Measurements from ENCODE around the gene TP53INP2. TPM values are rescaled to one million over a fixed set of nuclear protein-coding genes. Genes with fewer than 3 reads are reported as not detected.

Gene TP53INP2
- total and polyA plus RNA-seq, 9 of the 15 experiments (the other 6 are each of a cell fraction or from before 2014, with no cell fraction given), result 0.43 to 5.0 (median 1.3) TPM

GRCh38 chr20:34706912-34707784 is 3.0 kb downstream of the TP53INP2 start (continued):
- TF ChIP-seq HMGXB4 (CRISPR knock-in tag; IDR thresholded peaks at IDR 0.05) (no peak), PTTG1 (tag; IDR thresholded peaks at IDR 0.05; ENCODE audit: low read depth) (no peak), CBX1 (IDR thresholded peaks at IDR 0.05; ENCODE audit: low read depth) (no peak)

GRCh38 chr20:34708621-34709043 is 4.5 kb downstream of the TP53INP2 start:
- H3K9ac ChIP-seq (ENCODE audit: insufficient read depth in 1 of 2, low read depth in 2 of 2, low read length in 2 of 2), result peak overlapping the region; percentile 79 to 93; a peak in 3 of 4 replicates
- peak; percentile 34 to 74 (median 55) for DNase-seq (ENCODE audit: extremely low read depth in 1 of 4, low spot score in 3 of 4)
- H3K9me3 ChIP-seq (replicated peaks; ENCODE audit: control insufficient read depth, insufficient read depth, low read depth, low read length), result no peaks in the 10 kb centered on the region
- peak overlapping the region; percentile 84 for H3K4me2 ChIP-seq (ENCODE audit: insufficient read depth, low read length)
- peak; percentile 61 for ATAC-seq
- no peaks in the 10 kb centered on the region for H3K79me2 ChIP-seq (ENCODE audit: control insufficient read depth, insufficient read depth, low read length)
- H2AFZ ChIP-seq (ENCODE audit: low read depth, low read length), result peak overlapping the region; percentile 96
- in situ Hi-C loops (cut with MboI) (loop anchor here (10.0 kb wide), 2 partner anchors 174 to 394 kb away; no protein-coding TSS in a partner anchor), intact Hi-C loops (cut with micrococcal nuclease) (loop anchor here (1.0 to 5.0 kb wide), 3 partner anchors 170 to 516 kb away; no protein-coding TSS in a partner anchor)
- FAIRE-seq, result no peak
- BruUV-seq (replicated peaks), result no TSS peak
- H3K4me1 ChIP-seq (replicated peaks in 1 of 2; ENCODE audit: control insufficient read depth in 2 of 2, insufficient read depth in 2 of 2, low read length in 2 of 2), result peaks cover 27 to 41% of the 10 kb centered on the region in 2 experiments
- H4K20me1 ChIP-seq (replicated peaks; ENCODE audit: control insufficient read depth, insufficient read depth, low read length), result 0 out of 2 replicates have a peak, but pooled peaks cover 1% of the 10 kb centered on the region
- CTCF ChIA-PET (ENCODE audit: low intra/inter-chr PET ratio), result interaction anchor here (0.5 to 1.1 kb wide), 3 partner anchors 128 to 172 kb away, joined by 3 to 5 read pairs (median 3); no protein-coding TSS in a partner anchor
- POLR2A ChIA-PET, result interaction anchor here (0.8 to 1.0 kb wide), 2 partner anchors 10 to 12 kb away, joined by 3 read pairs; no protein-coding TSS in a partner anchor
- H3K4me3 ChIP-seq, result peak overlapping the region; percentile 73
- H3K36me3 ChIP-seq (ENCODE audit: control insufficient read depth, insufficient read depth, low read length), result no peaks in the 10 kb centered on the region; the same call in 2 of the 3 replicates
- H3K27me3 ChIP-seq (ENCODE audit: control insufficient read depth in 2 of 2, insufficient read depth in 2 of 2, low read length in 2 of 2), result no peaks in the 10 kb centered on the region
- 6% methylated on average over 17 of the region's 22 CpGs for WGBS (ENCODE audit: insufficient coverage, low coverage, missing lambda C conversion rate)
- no peaks in the 10 kb centered on the region for H3K9me1 ChIP-seq (ENCODE audit: control insufficient read depth, insufficient read depth, low read length)
- H3K27ac ChIP-seq (ENCODE audit: extremely low read depth, low read depth, low read length), result no peak overlapping the region
- TF ChIP-seq ZBTB7A (IDR thresholded peaks at IDR 0.05; ENCODE audit: borderline replicate concordance, control insufficient read depth, low read depth, low read length) (peak; percentile 93), ZNF395 (CRISPR knock-in tag; IDR thresholded peaks at IDR 0.05) (0 out of 2 replicates have a peak, but pooled peaks have one; percentile 19), SIRT6 (IDR thresholded peaks at IDR 0.05; ENCODE audit: low read depth, low read length) (no peak), BMI1 (IDR thresholded peaks at IDR 0.05; ENCODE audit: low read length) (no peak), SMC3 (conservative IDR thresholded peaks at IDR 0.05; ENCODE audit: insufficient read depth, low read depth, low read length) (peak; percentile 42; the same call in 1 of the 2 replicates), RAD21 (CRISPR knock-in tag; conservative IDR thresholded peaks at IDR 0.05 in 1 of 2, IDR thresholded peaks at IDR 0.05 in 1 of 2) (peak; percentile 54 to 70)
